ENCODE data around the gene TBX10.
"Not testable (repeated sequence)": the region's sequence is repeated elsewhere in the genome, so short reads cannot be mapped to it uniquely, and the experiment has no call there.

TBX10 gene

GRCh38 chr11:67615728-67616430 is 23.7 kb downstream of the TBX10 start:
- DNase-seq (ENCODE audit: low read depth): no peak

- no peak for DNase-seq (ENCODE audit: low read depth)
Measured at GRCh38 chr11:67614730-67615714, 24.5 kb downstream of the TBX10 start.

- DNase-seq (ENCODE audit: low read depth): peak; percentile 69
Measured at GRCh38 chr11:67613960-67614715, 25.4 kb downstream of the TBX10 start.

GRCh38 chr11:67613313-67613959 is 26.1 kb downstream of the TBX10 start:
- no peak for DNase-seq (ENCODE audit: low read depth)

GRCh38 chr11:67612751-67613150 is 26.8 kb downstream of the TBX10 start:
- no peak for DNase-seq (ENCODE audit: low read depth)

- DNase-seq (ENCODE audit: low read depth): no peak
Measured at GRCh38 chr11:67611704-67612587, 27.6 kb downstream of the TBX10 start.

GRCh38 chr11:67611165-67611564 is 28.4 kb downstream of the TBX10 start:
- no peak for DNase-seq (ENCODE audit: low read depth)

GRCh38 chr11:67610302-67610868 is 29.2 kb downstream of the TBX10 start:
- no peak for DNase-seq (ENCODE audit: low read depth)

- DNase-seq (ENCODE audit: low read depth): no peak
Measured at GRCh38 chr11:67609316-67609715, 30.2 kb downstream of the TBX10 start.

- DNase-seq (ENCODE audit: low read depth): no peak
Measured at GRCh38 chr11:67608486-67608885, 31.1 kb downstream of the TBX10 start.

- DNase-seq (ENCODE audit: low read depth): no peak
Measured at GRCh38 chr11:67607507-67607906, 32.1 kb downstream of the TBX10 start.

- peak; percentile 93 for DNase-seq (ENCODE audit: low read depth)
Measured at GRCh38 chr11:67606492-67607295, 32.9 kb downstream of the TBX10 start, which contains the start of gene NDUFV1. Gene NDUFV1, plus strand, starts transcription at chr11:67606936. Its CDS starts 69 bp downstream, at chr11:67607005.

- DNase-seq (ENCODE audit: low read depth): no peak
Measured at GRCh38 chr11:67606093-67606491, 33.5 kb downstream of the TBX10 start.

GRCh38 chr11:67605231-67606011 is 34.1 kb downstream of the TBX10 start:
- no peak for DNase-seq (ENCODE audit: low read depth)

- no peak for DNase-seq (ENCODE audit: low read depth)
Measured at GRCh38 chr11:67604815-67605214, 34.7 kb downstream of the TBX10 start.

- not testable (repeated sequence) for DNase-seq (ENCODE audit: low read depth)
Measured at GRCh38 chr11:67604119-67604518, 35.4 kb downstream of the TBX10 start.

- DNase-seq (ENCODE audit: low read depth): no peak
Measured at GRCh38 chr11:67601098-67601497, 38.5 kb downstream of the TBX10 start.

- no peak for DNase-seq (ENCODE audit: low read depth)
Measured at GRCh38 chr11:67600324-67601029, 39.1 kb downstream of the TBX10 start.

Data from T-helper 22 cell (primary cell).